PC-3 (cell line): ENCODE data around the gene STEAP1B. TPM values are rescaled to one million over a fixed set of nuclear protein-coding genes. Genes with fewer than 3 reads are reported as not detected.

ENCODE experiments used
- ATAC-seq: fragments of 200-7000 bp; cut with Tn5 transposase; 2 replicates; pipeline ENCODE4 v1.9.1; 2020; ENCODE audit warnings: mild to moderate bottlenecking, moderate library complexity
- BruUV-seq: library from RNA; stranded (reverse); fragments of 400-500 nt; replicated peaks from 2 replicates; lab custom pipeline; 2021; lab: Mats Ljungman, UMichigan
- CTCF ChIA-PET: fragments of 300-600 bp; sonication (Branson Sonifier 250); formaldehyde crosslinking; loops from one replicate; lab custom pipeline; 2022; ENCODE audit warnings: antibody characterized with exemption; lab: Charles Lee
- POLR2A ChIA-PET: fragments of 300-600 bp; sonication (Branson Sonifier 250); formaldehyde crosslinking; loops from one replicate; lab custom pipeline; 2022; ENCODE audit warnings: antibody characterized with exemption; ENCODE audit not compliant: unreplicated experiment; lab: Charles Lee
- DNase-seq: peaks from one replicate; pipeline ENCODE4 v3.0.0-alpha.2; 2015
- H2AFZ ChIP-seq: fragments of 300-600 bp; sonication (generic); 2 replicates; pipeline ENCODE4 v1.6.0; 2016; ENCODE audit warnings: antibody characterized with exemption, low read length
- H3F3A ChIP-seq: fragments of 300-600 bp; sonication (generic); one replicate; pipeline ENCODE4 v1.6.0; 2017; ENCODE audit warnings: antibody characterized with exemption, low read length, control low read depth, mild to moderate bottlenecking; ENCODE audit not compliant: unreplicated experiment
- H3K27ac ChIP-seq: fragments of 300-600 bp; sonication (generic); 2 replicates; pipeline ENCODE4 v1.5.1; 2016; ENCODE audit warnings: mild to moderate bottlenecking, low read length
- H3K27me3 ChIP-seq: fragments of 300-600 bp; sonication (generic); 2 replicates; pipeline ENCODE4 v1.6.1; 2016; ENCODE audit warnings: low read length, mixed read lengths
- H3K36me3 ChIP-seq: fragments of 300-600 bp; sonication (generic); 2 replicates; pipeline ENCODE4 v1.6.1; 2016; ENCODE audit warnings: low read depth, mixed run types, low read length, mixed read lengths
- H3K4me1 ChIP-seq: fragments of 300-600 bp; sonication (generic); 2 replicates; pipeline ENCODE4 v1.5.1; 2016; ENCODE audit warnings: low read length; ENCODE audit not compliant: insufficient read depth
- H3K4me2 ChIP-seq: fragments of 300-600 bp; sonication (generic); 2 replicates; pipeline ENCODE4 v1.6.0; 2016; ENCODE audit warnings: low read length
- H3K4me3 ChIP-seq: fragments of 300-600 bp; sonication (generic); 2 replicates; pipeline ENCODE4 v1.5.1; 2016; ENCODE audit warnings: mild to moderate bottlenecking, low read length, mixed read lengths
- H3K79me2 ChIP-seq: fragments of 300-600 bp; sonication (generic); 2 replicates; pipeline ENCODE4 v1.6.1; 2017; ENCODE audit warnings: low read length, mixed read lengths
- H3K9ac ChIP-seq: fragments of 300-600 bp; sonication (generic); 2 replicates; pipeline ENCODE4 v1.6.0; 2016; ENCODE audit warnings: mild to moderate bottlenecking, low read length
- H3K9me2 ChIP-seq: fragments of 300-600 bp; sonication (generic); replicated peaks from 2 replicates; pipeline ENCODE4 v1.6.1; 2016; ENCODE audit warnings: mixed run types, low read length, mixed read lengths
- H3K9me3 ChIP-seq: fragments of 300-600 bp; sonication (generic); 2 replicates; pipeline ENCODE4 v1.6.1; 2016; ENCODE audit warnings: low read length, mixed read lengths
- H4K20me1 ChIP-seq: fragments of 300-600 bp; sonication (generic); 2 replicates; pipeline ENCODE4 v1.6.1; 2016; ENCODE audit warnings: low read length, mixed read lengths
- CTCF ChIP-seq: fragments of 300-600 bp; sonication (generic); conservative IDR thresholded peaks from 2 replicates; pipeline ENCODE4 v1.5.1; 2017; ENCODE audit warnings: antibody characterized with exemption, low read depth, mild to moderate bottlenecking, low read length
- EZH2 ChIP-seq: fragments of 300-600 bp; sonication (generic); IDR thresholded peaks from one replicate; pipeline ENCODE4 v1.6.1; 2017; ENCODE audit warnings: antibody characterized with exemption, mild to moderate bottlenecking, low read length; ENCODE audit not compliant: unreplicated experiment
- EZH2phosphoT487 ChIP-seq: fragments of 300-600 bp; sonication (generic); IDR thresholded peaks from 2 replicates; pipeline ENCODE4 v1.6.1; 2018; ENCODE audit warnings: mild to moderate bottlenecking, antibody characterized with exemption, low read length, borderline replicate concordance
- intact Hi-C: fragments of 100-400 bp; cut with micrococcal nuclease; formaldehyde crosslinking; loops from 2 replicates; pipeline ENCODE4 v1.9.0; 2023
- total RNA-seq: library from RNA; depleted of rRNA; stranded (reverse); fragments of >200 nt; gene quantifications from 2 replicates; pipeline ENCODE4 v1.2.3, GENCODE V29; 2014

The STEAP1B gene
- total RNA-seq, 1 experiment from 2014 or later: 0.47 TPM

GRCh38 chr7:22378199-22378980 lies 121.6 kb downstream of the STEAP1B start:
- no peaks in the 10 kb centered on the region for H3K79me2 ChIP-seq
- DNase-seq: no peak
- H3K27ac ChIP-seq: no peak overlapping the region
- H2AFZ ChIP-seq: no peak overlapping the region
- H3K9ac ChIP-seq: no peak overlapping the region
- POLR2A ChIA-PET: no interaction called here
- H3K4me3 ChIP-seq: no peak overlapping the region
- BruUV-seq: no TSS peak
- H4K20me1 ChIP-seq: no peaks in the 10 kb centered on the region
- H3K4me2 ChIP-seq: no peak overlapping the region
- no peak for ATAC-seq
- no peaks in the 10 kb centered on the region for H3K9me3 ChIP-seq
- no peaks in the 10 kb centered on the region for H3K27me3 ChIP-seq
- intact Hi-C loops: no loop called here
- no peaks in the 10 kb centered on the region for H3K36me3 ChIP-seq
- no peaks in the 10 kb centered on the region for H3K9me2 ChIP-seq
- TF ChIP-seq EZH2 (no peak), EZH2phosphoT487 (no peak), CTCF (no peak)
- CTCF ChIA-PET: no interaction called here
- no peaks in the 10 kb centered on the region for H3F3A ChIP-seq
- no peaks in the 10 kb centered on the region for H3K4me1 ChIP-seq

DNA sequence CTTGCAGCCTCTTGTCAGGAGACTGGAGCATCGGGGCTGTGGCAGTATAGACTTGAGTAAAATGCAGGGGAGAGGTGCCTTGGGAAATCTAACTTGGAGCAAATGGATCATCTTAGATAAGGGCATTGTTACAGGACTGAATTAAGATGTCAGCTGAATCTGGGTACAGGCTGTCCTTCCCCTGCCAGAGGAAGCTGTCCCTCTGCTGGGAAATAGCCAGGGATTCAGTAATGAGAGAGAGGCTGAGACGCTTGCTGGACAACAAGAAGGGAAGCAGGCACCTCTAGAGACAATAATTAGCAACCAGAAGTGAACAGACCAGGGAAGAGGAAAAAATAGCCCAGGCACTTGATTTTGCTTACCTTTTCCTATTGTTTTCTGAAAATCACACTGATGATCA lies 122.3 kb downstream of the STEAP1B start:
- CTCF ChIA-PET: no interaction called here
- DNase-seq: no peak
- H3K9me2 ChIP-seq: no peaks in the 10 kb centered on the region

More for the DNA sequence above, 122.3 kb downstream of the STEAP1B start:
- no peaks in the 10 kb centered on the region for H3K36me3 ChIP-seq
- H2AFZ ChIP-seq: no peak overlapping the region
- no peak overlapping the region for H3K4me2 ChIP-seq
- H3K9me3 ChIP-seq: no peaks in the 10 kb centered on the region
- no TSS peak for BruUV-seq
- H3K4me3 ChIP-seq: no peak overlapping the region
- H3K27me3 ChIP-seq: no peaks in the 10 kb centered on the region
- H3K27ac ChIP-seq: no peak overlapping the region
- H4K20me1 ChIP-seq: no peaks in the 10 kb centered on the region
- no peaks in the 10 kb centered on the region for H3K79me2 ChIP-seq
- no peak overlapping the region for H3K9ac ChIP-seq
- POLR2A ChIA-PET: no interaction called here
- peaks cover 6% of the 10 kb centered on the region; the same call in 1 of the 2 replicates for H3K4me1 ChIP-seq
- intact Hi-C loops: no loop called here
- TF ChIP-seq EZH2 (no peak), CTCF (no peak), EZH2phosphoT487 (no peak)
- no peaks in the 10 kb centered on the region for H3F3A ChIP-seq
- ATAC-seq: no peak
